Trophoblast cell (in vitro differentiated cells and primary cell): ENCODE data around the gene CNTN4.

ENCODE experiments used
- DNase-seq, 2 donors: peaks; one replicate each; pipeline ENCODE4 v3.0.0-alpha.2; 2016
- H2AFZ ChIP-seq: 2 replicates; pipeline ENCODE4 v1.6.1; 2013; ENCODE audit warnings: low read length, moderate library complexity, mild to moderate bottlenecking; ENCODE audit not compliant: insufficient read depth, poor library complexity
- H2AK5ac ChIP-seq: 2 replicates; pipeline ENCODE4 v1.6.1; 2013; ENCODE audit warnings: mild to moderate bottlenecking, low read length
- H2BK120ac ChIP-seq: 2 replicates; pipeline ENCODE4 v1.6.1; 2013; ENCODE audit warnings: low read length, mild to moderate bottlenecking, moderate library complexity; ENCODE audit not compliant: insufficient read depth, poor library complexity
- H2BK12ac ChIP-seq: 2 replicates; pipeline ENCODE4 v1.6.1; 2013; ENCODE audit warnings: mild to moderate bottlenecking, low read length, moderate library complexity
- H2BK5ac ChIP-seq: 2 replicates; pipeline ENCODE4 v1.6.1; 2013; ENCODE audit warnings: low read length, low read depth, moderate library complexity, mild to moderate bottlenecking; ENCODE audit not compliant: poor library complexity
- H3K14ac ChIP-seq: 2 replicates; pipeline ENCODE4 v1.6.1; 2013; ENCODE audit warnings: mild to moderate bottlenecking, low read length
- H3K18ac ChIP-seq: 2 replicates; pipeline ENCODE4 v1.6.1; 2013; ENCODE audit warnings: mild to moderate bottlenecking, low read length
- H3K23ac ChIP-seq: 2 replicates; pipeline ENCODE4 v1.6.1; 2013; ENCODE audit warnings: low read length
- H3K27ac ChIP-seq: 2 replicates; pipeline ENCODE4 v1.5.1; 2013; ENCODE audit warnings: low read depth, mild to moderate bottlenecking, inconsistent platforms, low read length, moderate library complexity
- H3K27me3 ChIP-seq: 2 replicates; pipeline ENCODE4 v1.6.1; 2013; ENCODE audit warnings: inconsistent platforms, mild to moderate bottlenecking, low read length, moderate library complexity; ENCODE audit not compliant: insufficient read depth
- H3K36me3 ChIP-seq, 2 experiments: 1 replicate in 1 of 2; 2 replicates in 1 of 2; pipeline ENCODE4 v1.6.1; 2013; ENCODE audit warnings: low read length in 2 of 2, mild to moderate bottlenecking in 2 of 2, moderate library complexity in 1 of 2; ENCODE audit not compliant: insufficient read depth in 2 of 2, control insufficient read depth in 1 of 2
- H3K4ac ChIP-seq: 2 replicates; pipeline ENCODE4 v1.6.1; 2013; ENCODE audit warnings: low read depth, mild to moderate bottlenecking, low read length, moderate library complexity
- H3K4me1 ChIP-seq, 2 experiments: 1 replicate in 1 of 2; 2 replicates in 1 of 2; pipeline ENCODE4 v1.6.1; 2013; ENCODE audit warnings: low read length in 2 of 2, mild to moderate bottlenecking in 2 of 2, moderate library complexity in 1 of 2; ENCODE audit not compliant: insufficient read depth in 2 of 2, control insufficient read depth in 1 of 2
- H3K4me2 ChIP-seq: 2 replicates; pipeline ENCODE4 v1.6.1; 2013; ENCODE audit warnings: inconsistent platforms, mild to moderate bottlenecking, low read length, moderate library complexity
- H3K4me3 ChIP-seq: 2 replicates; pipeline ENCODE4 v1.5.1; 2013; ENCODE audit warnings: mild to moderate bottlenecking, low read depth, low read length, inconsistent platforms
- H3K79me1 ChIP-seq: one replicate; pipeline ENCODE4 v1.6.1; 2013; ENCODE audit warnings: low read length
- H3K79me2 ChIP-seq: 2 replicates; pipeline ENCODE4 v1.6.1; 2013; ENCODE audit warnings: low read length, mild to moderate bottlenecking; ENCODE audit not compliant: control insufficient read depth, insufficient read depth, poor library complexity
- H3K9ac ChIP-seq: 2 replicates; pipeline ENCODE4 v1.6.1; 2013; ENCODE audit warnings: mild to moderate bottlenecking, low read length
- H3K9me3 ChIP-seq: 2 replicates; pipeline ENCODE4 v1.6.1; 2013; ENCODE audit warnings: low read depth, mild to moderate bottlenecking, control low read depth, inconsistent platforms, low read length; ENCODE audit not compliant: insufficient read depth
- H4K12ac ChIP-seq: 2 replicates; pipeline ENCODE4 v1.6.1; 2013; ENCODE audit warnings: low read depth, mild to moderate bottlenecking, low read length, moderate library complexity
- H4K8ac ChIP-seq: 2 replicates; pipeline ENCODE4 v1.6.1; 2013; ENCODE audit warnings: low read depth, mild to moderate bottlenecking, low read length, moderate library complexity
- H4K91ac ChIP-seq: one replicate; pipeline ENCODE4 v1.6.1; 2013; ENCODE audit warnings: low read depth, mild to moderate bottlenecking, low read length, moderate library complexity
- WGBS: extraction: QIAGEN DNeasy Blood & Tissue Kit; methylation state at CpG from one replicate; pipeline ENCODE4 v1.1.7; 2013; ENCODE audit warnings: missing lambda C conversion rate; ENCODE audit not compliant: insufficient read length, insufficient coverage; ENCODE audit errors: extremely low coverage; 5-methylcytosine and 5-hydroxymethylcytosine counted together

CNTN4 gene

GRCh38 chr3:2765002-2765579 lies 666.4 kb downstream of the CNTN4 start:
- H3K27me3 ChIP-seq = no peaks in the 10 kb centered on the region
- no peaks in the 10 kb centered on the region for H3K36me3 ChIP-seq
- no peak overlapping the region for H3K27ac ChIP-seq
- H3K79me1 ChIP-seq = no peaks in the 10 kb centered on the region
- no peak overlapping the region for H4K91ac ChIP-seq
- no peak overlapping the region for H3K4ac ChIP-seq
- H3K4me2 ChIP-seq = no peak overlapping the region
- H3K9me3 ChIP-seq = no peaks in the 10 kb centered on the region
- WGBS = no CpG with 5 or more reads among the region's 9 CpGs
- H2BK5ac ChIP-seq = no peak overlapping the region
- no peak overlapping the region for H4K8ac ChIP-seq
- no peak overlapping the region for H2BK12ac ChIP-seq
- no peak for DNase-seq
- no peaks in the 10 kb centered on the region for H3K4me1 ChIP-seq
- H2BK120ac ChIP-seq = no peak overlapping the region
- no peak overlapping the region for H3K18ac ChIP-seq
- no peak overlapping the region for H3K14ac ChIP-seq
- no peak overlapping the region for H2AFZ ChIP-seq
- no peak overlapping the region for H3K9ac ChIP-seq
- no peak overlapping the region for H3K23ac ChIP-seq
- no peak overlapping the region for H3K4me3 ChIP-seq
- no peak overlapping the region for H2AK5ac ChIP-seq
- H4K12ac ChIP-seq = no peak overlapping the region
- H3K79me2 ChIP-seq = no peaks in the 10 kb centered on the region

GRCh38 chr3:2770451-2770850 lies 671.8 kb downstream of the CNTN4 start:
- Histone ChIP-seq H3K4ac (no peak overlapping the region), H3K27me3 (no peaks in the 10 kb centered on the region), H3K36me3 (no peaks in the 10 kb centered on the region), H4K12ac (no peak overlapping the region), H3K79me1 (no peaks in the 10 kb centered on the region), H3K18ac (no peak overlapping the region), H4K8ac (no peak overlapping the region), H3K9ac (no peak overlapping the region), H3K23ac (no peak overlapping the region), H3K27ac (no peak overlapping the region), H2AK5ac (no peak overlapping the region), H3K79me2 (no peaks in the 10 kb centered on the region), H3K9me3 (no peaks in the 10 kb centered on the region), H3K4me2 (no peak overlapping the region), H2BK120ac (no peak overlapping the region), H2AFZ (no peak overlapping the region), H4K91ac (no peak overlapping the region), H2BK12ac (no peak overlapping the region), H3K4me3 (no peak overlapping the region), H2BK5ac (no peak overlapping the region), H3K14ac (no peak overlapping the region), H3K4me1 (peaks cover 2 to 3% of the 10 kb centered on the region in 2 experiments)
- WGBS = no CpG with 5 or more reads among the region's 2 CpGs
- no peak for DNase-seq

- Histone ChIP-seq H4K91ac (no peak overlapping the region), H3K9ac (no peak overlapping the region), H3K14ac (no peak overlapping the region), H2BK5ac (no peak overlapping the region), H3K18ac (no peak overlapping the region), H4K12ac (no peak overlapping the region), H3K36me3 (no peaks in the 10 kb centered on the region), H3K79me2 (no peaks in the 10 kb centered on the region), H3K23ac (no peak overlapping the region), H3K4me3 (no peak overlapping the region), H4K8ac (no peak overlapping the region), H2BK12ac (no peak overlapping the region), H2AK5ac (no peak overlapping the region), H3K4ac (no peak overlapping the region), H3K4me1 (peaks cover 2 to 3% of the 10 kb centered on the region in 2 experiments), H3K9me3 (no peaks in the 10 kb centered on the region), H3K27ac (no peak overlapping the region), H3K79me1 (no peaks in the 10 kb centered on the region), H3K27me3 (no peaks in the 10 kb centered on the region), H3K4me2 (no peak overlapping the region), H2BK120ac (no peak overlapping the region), H2AFZ (no peak overlapping the region)
- DNase-seq = no peak
These were observed 672.5 kb downstream of the CNTN4 start for GRCh38 chr3:2771193-2771592.

- Histone ChIP-seq H3K79me2 (no peaks in the 10 kb centered on the region), H3K4me3 (no peak overlapping the region), H3K9me3 (no peaks in the 10 kb centered on the region), H2BK5ac (no peak overlapping the region), H3K4me2 (no peak overlapping the region), H2AFZ (no peak overlapping the region), H3K18ac (no peak overlapping the region), H3K4me1 (peaks cover 2 to 3% of the 10 kb centered on the region in 2 experiments), H2BK12ac (peak overlapping the region; percentile 1), H2BK120ac (no peak overlapping the region), H3K27ac (no peak overlapping the region), H3K4ac (no peak overlapping the region), H3K23ac (no peak overlapping the region), H3K27me3 (no peaks in the 10 kb centered on the region), H3K14ac (no peak overlapping the region), H4K12ac (no peak overlapping the region), H3K79me1 (no peaks in the 10 kb centered on the region), H3K36me3 (no peaks in the 10 kb centered on the region), H2AK5ac (no peak overlapping the region), H4K8ac (no peak overlapping the region), H3K9ac (no peak overlapping the region), H4K91ac (no peak overlapping the region)
- no CpG with 5 or more reads among the region's 5 CpGs for WGBS
- no peak for DNase-seq
These were observed 673.1 kb downstream of the CNTN4 start for GRCh38 chr3:2771741-2772140.
